ENCODE data around the gene FCN2.

- TF ChIP-seq OSR2 (tag by site-specific recombination; IDR thresholded peaks at IDR 0.05), result no peak
- TF ChIP-seq TCF7L2 (IDR thresholded peaks at IDR 0.05; ENCODE audit: borderline replicate concordance, low read depth, low read length), result no peak
- no peak for TF ChIP-seq SP3 (tag by site-specific recombination; IDR thresholded peaks at IDR 0.05)
- no peak for TF ChIP-seq ZNF398 (tag by site-specific recombination; IDR thresholded peaks at IDR 0.05)
- no peak for TF ChIP-seq ZNF274 (IDR thresholded peaks at IDR 0.05; ENCODE audit: low read length)
- TF ChIP-seq ZNF274 (tag by site-specific recombination; IDR thresholded peaks at IDR 0.05; ENCODE audit: borderline replicate concordance), result no peak
These were observed 35.8 kb upstream of the FCN2 start for GRCh38 chr9:134844821-134845220.

Measured in HEK293 (cell line).